ENCODE measurements around the gene LRRC38.
"Not testable (repeated sequence)": the region's sequence is repeated elsewhere in the genome, so short reads cannot be mapped to it uniquely, and the experiment has no call there.

The LRRC38 gene

GRCh38 chr1:13465515-13465914 lies 48.3 kb downstream of the LRRC38 start:
- DNase-seq (ENCODE audit: low read depth in 2 of 2, low spot score in 1 of 2): no peak

DNA sequence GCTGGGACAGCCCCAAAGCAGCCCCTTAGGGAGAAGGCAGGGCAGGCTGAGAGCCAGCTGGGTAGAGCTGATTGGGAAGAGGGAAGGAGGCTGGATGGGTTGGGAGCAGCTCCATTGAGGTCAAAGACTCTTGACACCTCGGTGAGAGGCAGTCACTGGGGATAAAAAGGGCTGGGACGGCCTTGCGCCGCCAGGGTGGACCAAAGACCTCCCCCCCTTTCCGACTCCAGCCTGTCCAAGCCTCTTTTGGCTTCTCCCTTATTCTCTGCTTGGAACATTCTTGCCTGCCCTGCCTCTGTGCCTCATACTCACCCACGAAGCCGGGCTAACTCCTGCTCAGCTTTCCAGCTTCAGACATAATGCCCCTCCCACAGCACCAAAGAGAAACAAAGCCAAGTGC lies 51.1 kb downstream of the LRRC38 start:
- DNase-seq (ENCODE audit: low read depth in 2 of 2, low spot score in 1 of 2): no peak

GRCh38 chr1:13461977-13462376 lies 51.8 kb downstream of the LRRC38 start:
- no peak for DNase-seq (ENCODE audit: low read depth in 2 of 2, low spot score in 1 of 2)

DNA sequence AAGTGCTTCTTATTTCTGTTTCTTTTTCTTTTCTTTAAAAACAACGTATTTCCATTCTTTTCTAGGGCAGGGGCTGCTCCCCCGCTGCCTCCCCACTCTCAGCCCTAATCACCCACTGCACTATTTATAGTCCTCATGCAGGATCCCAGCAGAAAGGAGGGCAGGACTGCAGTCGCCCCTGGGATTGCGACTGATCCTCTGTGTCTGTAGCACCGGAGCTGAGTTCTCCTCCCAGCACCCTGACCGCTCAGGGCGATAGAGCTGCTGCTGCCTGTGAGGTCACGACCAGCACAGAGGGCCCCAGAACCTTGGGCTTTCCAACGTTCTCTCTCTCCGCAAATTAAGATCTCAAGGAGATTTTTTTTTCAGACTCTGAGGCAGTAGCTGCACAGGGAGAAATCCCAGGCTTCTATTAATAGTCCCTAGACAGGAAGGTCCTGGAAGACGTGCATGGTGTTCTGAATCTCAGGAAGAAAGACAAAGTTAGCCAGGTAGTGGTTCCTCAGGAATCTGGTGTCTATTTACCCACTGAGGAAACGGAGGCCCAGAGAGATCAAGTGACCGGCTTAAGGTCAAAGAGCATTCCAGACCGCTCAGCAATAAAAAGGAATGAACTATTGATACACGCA lies 56.8 kb downstream of the LRRC38 start:
- no peak for DNase-seq (ENCODE audit: low read depth in 2 of 2, low spot score in 1 of 2)

DNA sequence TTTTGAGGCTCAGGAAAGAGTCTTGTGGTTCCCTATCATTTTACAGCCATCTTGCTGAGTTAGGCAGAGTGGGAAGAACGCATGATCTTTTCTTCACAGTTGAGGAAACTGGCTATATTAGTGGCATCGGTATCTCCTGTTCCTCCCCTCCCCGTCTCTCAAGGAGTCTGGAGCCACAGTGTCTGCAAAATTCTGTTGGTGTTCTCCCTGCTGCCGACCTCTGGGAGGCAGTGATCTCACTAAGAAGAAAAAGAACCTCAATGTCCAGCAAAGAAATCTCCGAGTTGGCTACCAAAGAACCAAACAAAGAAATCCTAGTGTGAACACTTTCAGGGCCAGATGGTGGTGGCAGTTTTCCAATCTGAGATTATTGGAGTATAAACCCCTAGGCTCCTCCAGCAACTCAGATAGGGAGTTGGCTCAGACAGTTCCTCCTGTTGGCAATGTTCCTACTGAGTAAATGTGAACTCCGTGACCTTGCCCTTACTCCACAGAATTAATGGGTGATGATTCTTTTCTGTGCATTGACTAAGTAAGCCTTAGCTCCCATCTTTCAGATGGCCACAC lies 62.3 kb downstream of the LRRC38 start:
- no peak for DNase-seq (ENCODE audit: low read depth in 2 of 2, low spot score in 1 of 2)

DNA sequence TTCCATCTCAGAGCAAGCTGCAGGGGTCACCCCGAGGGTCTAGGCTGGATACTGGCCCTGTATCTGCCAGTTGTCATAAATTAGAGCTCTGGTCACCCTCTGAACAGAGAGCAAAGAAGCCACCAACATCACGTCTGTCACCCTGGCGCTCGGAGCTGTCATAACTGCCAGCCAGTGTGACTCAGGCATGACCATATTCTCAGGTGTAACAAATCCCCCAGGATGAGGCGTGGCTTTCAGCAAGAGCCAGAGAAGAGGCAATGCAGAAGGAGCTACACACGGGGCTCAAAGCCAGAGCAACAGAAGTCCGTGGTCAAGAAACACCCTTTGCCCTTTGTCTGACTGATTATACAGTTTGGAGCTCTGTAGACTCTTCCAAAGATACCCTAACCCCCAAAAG lies 63.6 kb downstream of the LRRC38 start:
- no peak for DNase-seq (ENCODE audit: low read depth in 2 of 2, low spot score in 1 of 2)

DNA sequence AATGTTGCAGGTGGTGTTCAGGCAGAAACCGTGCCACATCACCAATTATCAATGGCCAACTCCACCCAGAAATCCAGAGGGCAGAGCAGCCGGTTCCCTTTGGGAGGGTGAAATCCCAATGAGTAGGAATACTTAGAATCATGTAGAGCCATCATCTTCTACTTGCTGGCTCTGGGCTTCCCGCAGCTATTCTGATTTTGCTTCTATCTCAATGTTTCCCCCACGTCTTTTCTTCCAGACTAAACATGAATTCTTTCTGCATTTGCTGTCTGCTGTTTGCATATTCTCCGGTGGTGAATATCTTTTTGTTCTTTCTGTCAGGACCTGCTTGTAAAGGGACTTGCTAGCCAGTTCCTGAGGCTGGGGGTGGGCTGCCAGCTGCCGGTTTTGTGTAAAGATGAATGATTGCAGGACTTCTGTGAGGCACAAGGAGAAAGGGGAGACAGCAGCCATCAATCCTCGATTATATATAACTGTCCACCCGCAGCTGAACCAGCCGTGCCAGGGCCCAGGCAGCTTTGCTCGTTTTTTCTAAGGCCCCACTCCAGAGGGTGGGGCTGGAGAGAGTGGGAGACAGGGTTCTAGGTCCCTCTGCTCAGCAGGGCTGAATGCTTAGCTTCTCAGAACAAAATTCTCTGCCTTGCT lies 70.3 kb downstream of the LRRC38 start:
- DNase-seq (ENCODE audit: low read depth in 2 of 2, low spot score in 1 of 2): no peak

DNA sequence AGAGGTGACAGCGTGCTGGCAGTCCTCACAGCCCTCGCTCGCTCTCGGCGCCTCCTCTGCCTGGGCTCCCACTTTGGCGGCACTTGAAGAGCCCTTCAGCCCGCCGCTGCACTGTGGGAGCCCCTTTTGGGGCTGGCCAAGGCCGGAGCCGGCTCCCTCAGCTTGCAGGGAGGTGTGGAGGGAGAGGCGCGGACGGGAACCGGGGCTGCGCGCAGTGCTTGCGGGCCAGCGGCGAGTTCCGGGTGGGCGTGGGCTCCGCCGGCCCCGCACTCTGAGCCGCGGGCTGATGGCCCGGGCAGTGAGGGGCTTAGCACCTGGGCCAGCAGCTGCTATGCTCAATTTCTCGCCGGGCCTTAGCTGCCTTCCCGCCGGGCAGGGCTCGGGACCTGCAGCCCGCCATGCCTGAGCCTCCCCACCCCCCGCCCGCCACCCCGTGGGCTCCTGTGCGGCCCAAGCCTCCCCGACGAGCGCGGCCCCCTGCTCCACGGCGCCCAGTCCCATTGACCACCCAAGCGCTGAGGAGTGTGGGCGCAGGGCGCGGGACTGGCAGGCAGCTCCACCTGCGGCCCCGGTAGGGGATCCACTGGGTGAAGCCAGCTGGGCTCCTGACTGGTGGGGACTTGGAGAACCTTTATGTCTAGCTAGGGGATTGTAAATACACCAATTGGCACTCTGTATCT lies 74.6 kb downstream of the LRRC38 start:
- DNase-seq (ENCODE audit: low read depth in 2 of 2, low spot score in 1 of 2): not testable (repeated sequence)

- no peak for DNase-seq (ENCODE audit: low read depth in 2 of 2, low spot score in 1 of 2)
Observed at GRCh38 chr1:13435458-13435857, 78.3 kb downstream of the LRRC38 start.

GRCh38 chr1:13433694-13434358 lies 80.0 kb downstream of the LRRC38 start:
- DNase-seq (ENCODE audit: low read depth in 2 of 2, low spot score in 1 of 2): not testable (repeated sequence)

DNA sequence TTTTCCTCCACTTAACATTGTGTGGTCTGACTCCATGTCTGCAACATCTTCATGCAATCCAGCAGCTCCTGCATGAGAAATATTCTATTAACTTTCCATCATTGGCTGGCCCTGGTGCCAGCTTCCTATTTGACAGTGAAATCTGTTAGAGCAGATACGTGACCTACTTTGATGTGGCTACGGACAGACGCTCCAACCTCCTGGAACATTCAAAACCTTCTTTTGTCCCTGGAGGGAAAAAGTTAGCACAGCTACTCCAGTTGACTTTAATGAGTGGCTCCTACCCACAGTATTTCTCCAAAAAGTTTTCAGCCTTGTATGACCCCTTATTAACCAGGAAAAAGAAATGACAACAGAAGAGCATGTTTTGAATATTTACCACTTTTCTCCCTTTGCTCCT lies 81.6 kb downstream of the LRRC38 start:
- DNase-seq (ENCODE audit: low read depth in 2 of 2, low spot score in 1 of 2): no peak

GRCh38 chr1:13430495-13430894 lies 83.3 kb downstream of the LRRC38 start:
- DNase-seq (ENCODE audit: low read depth in 2 of 2, low spot score in 1 of 2): no peak
